Superior temporal gyrus (tissue), 1 donor: ENCODE data around the gene PTGER1.

Experiments used
- DNase-seq: peaks from one replicate; pipeline ENCODE4 v3.0.0-alpha.2; 2016; ENCODE audit errors: extremely low spot score

Gene PTGER1

GRCh38 chr19:14502334-14503092, 27.4 kb upstream of the PTGER1 start:
- no peak for DNase-seq

GRCh38 chr19:14497228-14497921, 22.2 kb upstream of the PTGER1 start:
- peak; percentile 85 for DNase-seq

- peak; percentile 83 for DNase-seq
Observed at GRCh38 chr19:14496834-14497227, 21.7 kb upstream of the PTGER1 start.

GRCh38 chr19:14496029-14496833, 21.1 kb upstream of the PTGER1 start, which contains the start of gene GIPC1:
Gene GIPC1 (minus strand): TSS chr19:14496127. CDS start chr19:14482976, 13,151 bp downstream.
- peak; percentile 97 for DNase-seq

GRCh38 chr19:14495672-14496028, 20.5 kb upstream of the PTGER1 start:
- DNase-seq: no peak

- no peak for DNase-seq
Observed at GRCh38 chr19:14494910-14495671, 19.9 kb upstream of the PTGER1 start.

GRCh38 chr19:14494411-14494810, 19.3 kb upstream of the PTGER1 start:
- DNase-seq: no peak

- no peak for DNase-seq
Observed at GRCh38 chr19:14492756-14493337, 17.7 kb upstream of the PTGER1 start.

GRCh38 chr19:14487370-14488125, 12.4 kb upstream of the PTGER1 start:
- DNase-seq: no peak

- no peak for DNase-seq
Observed at GRCh38 chr19:14482172-14482941, 7.2 kb upstream of the PTGER1 start.

GRCh38 chr19:14480700-14481079, 5.5 kb upstream of the PTGER1 start:
- no peak for DNase-seq

- DNase-seq: peak; percentile 14
Observed at GRCh38 chr19:14479975-14480699, 5.0 kb upstream of the PTGER1 start.

GRCh38 chr19:14479309-14479974, 4.3 kb upstream of the PTGER1 start:
- DNase-seq: no peak

GRCh38 chr19:14478113-14478545, 3.0 kb upstream of the PTGER1 start:
- DNase-seq: no peak

- no peak for DNase-seq
Observed at GRCh38 chr19:14477418-14478112, 2.4 kb upstream of the PTGER1 start.

- no peak for DNase-seq
Observed at GRCh38 chr19:14476673-14477401, 1.7 kb upstream of the PTGER1 start.

- DNase-seq: no peak
Observed at GRCh38 chr19:14476327-14476672, 1.1 kb upstream of the PTGER1 start.
